T-helper 2 cell (primary cell): ENCODE measurements around the gene HSPA12A.

ENCODE experiments used
- DNase-seq, 5 experiments: peaks; one replicate each; pipeline versions ENCODE4 v3.0.0 to v3.0.0-alpha.2; 2012 to 2022

Gene HSPA12A

GRCh38 chr10:116743266-116744064 lies 1.1 kb upstream of the HSPA12A start:
- no peak for DNase-seq

- DNase-seq, result no peak
Measured at GRCh38 chr10:116741391-116742351, 695 bp downstream of the HSPA12A start.

DNA sequence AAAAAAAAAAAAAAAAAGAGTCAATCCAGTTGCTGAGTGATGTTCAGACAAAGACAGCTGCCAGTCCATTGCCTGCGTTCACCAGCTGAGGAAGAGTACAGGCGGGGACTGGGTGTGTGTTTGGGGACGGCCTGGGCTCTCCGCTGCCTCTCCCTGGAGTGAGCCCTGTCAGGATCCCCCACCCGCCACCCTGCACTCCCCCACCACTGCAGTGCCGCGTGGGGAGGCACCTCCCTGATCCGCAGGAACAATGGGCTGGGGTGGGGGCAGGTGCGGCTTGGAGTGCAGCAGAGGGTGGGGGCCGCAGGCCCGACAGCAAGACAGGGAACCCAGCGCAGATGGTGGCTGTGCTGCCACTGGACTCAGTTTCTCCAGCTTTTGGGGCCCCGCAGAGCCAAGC lies 1.4 kb downstream of the HSPA12A start:
- no peak for DNase-seq

GRCh38 chr10:116738339-116738738 lies 4.0 kb downstream of the HSPA12A start:
- no peak for DNase-seq

DNA sequence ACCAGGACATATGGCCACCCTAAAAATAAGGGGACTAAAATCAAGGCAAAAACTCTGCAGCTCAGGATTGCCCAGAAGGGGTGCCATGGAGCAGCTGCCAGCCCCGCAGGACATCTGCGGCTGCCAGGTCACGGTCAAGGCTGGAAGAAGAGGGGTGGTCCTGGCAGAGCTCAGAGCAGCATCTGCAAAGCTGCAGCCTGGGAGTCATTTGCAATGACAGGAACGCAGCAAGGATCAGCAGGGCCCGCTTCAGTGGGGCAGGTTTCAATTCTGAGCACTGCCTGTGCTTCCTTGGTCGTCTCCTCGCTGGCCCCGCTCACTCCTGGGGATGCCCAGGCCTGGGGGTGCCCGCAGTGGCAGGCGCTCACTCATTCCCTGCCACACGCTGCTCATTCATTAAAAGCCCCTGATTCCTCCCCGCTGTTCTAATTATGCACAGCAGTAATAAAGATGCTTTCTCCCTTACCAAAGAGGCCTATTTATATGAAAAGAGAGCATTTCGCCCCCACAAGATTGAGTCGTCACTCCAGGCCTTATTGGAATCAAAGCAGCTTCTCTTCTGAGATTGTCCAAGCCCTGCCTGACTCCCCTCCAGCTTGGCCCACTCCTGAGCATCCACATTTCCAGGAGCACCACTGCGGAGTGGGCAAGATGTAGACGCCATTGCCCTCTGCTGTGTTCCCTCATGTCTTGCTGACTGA lies 4.6 kb downstream of the HSPA12A start:
- DNase-seq, result no peak

DNA sequence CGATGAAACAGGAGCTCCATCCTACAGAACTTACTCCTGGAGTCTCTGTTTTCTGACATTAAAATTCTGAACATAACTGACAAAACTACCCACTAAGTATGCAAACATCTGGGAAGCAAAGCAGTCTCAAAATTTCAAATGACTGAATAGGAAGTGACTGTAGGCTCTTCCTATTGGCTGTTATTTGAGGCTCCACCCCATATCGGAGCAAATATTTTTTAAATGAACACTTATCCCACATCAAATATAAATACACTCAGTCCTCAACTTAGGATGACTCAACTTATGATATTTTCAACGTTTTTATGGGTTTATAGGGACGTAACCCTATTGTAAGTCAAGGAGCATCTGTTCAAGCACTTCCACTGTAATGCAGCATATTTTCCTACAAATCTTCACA lies 8.8 kb downstream of the HSPA12A start:
- no peak for DNase-seq

DNA sequence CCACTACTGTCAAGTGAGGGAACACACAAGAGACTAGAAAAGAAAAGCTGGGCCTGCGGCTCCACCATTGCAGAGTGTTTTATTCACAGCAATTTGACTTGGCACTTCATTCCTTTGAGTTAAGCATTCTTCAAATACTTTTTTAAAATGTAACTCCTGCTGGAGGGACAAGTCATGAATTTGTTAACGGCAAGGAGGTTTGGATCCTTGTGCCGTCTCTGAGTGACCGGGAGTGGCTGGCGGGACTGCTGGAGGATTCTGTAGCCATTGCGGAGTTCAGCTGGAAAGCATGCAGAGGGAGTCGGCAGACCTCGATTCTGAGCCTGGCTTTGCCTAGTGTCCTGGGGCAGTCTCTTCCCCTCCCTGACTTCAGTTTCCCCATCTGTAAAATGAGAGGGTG lies 9.8 kb downstream of the HSPA12A start:
- DNase-seq, result no peak

DNA sequence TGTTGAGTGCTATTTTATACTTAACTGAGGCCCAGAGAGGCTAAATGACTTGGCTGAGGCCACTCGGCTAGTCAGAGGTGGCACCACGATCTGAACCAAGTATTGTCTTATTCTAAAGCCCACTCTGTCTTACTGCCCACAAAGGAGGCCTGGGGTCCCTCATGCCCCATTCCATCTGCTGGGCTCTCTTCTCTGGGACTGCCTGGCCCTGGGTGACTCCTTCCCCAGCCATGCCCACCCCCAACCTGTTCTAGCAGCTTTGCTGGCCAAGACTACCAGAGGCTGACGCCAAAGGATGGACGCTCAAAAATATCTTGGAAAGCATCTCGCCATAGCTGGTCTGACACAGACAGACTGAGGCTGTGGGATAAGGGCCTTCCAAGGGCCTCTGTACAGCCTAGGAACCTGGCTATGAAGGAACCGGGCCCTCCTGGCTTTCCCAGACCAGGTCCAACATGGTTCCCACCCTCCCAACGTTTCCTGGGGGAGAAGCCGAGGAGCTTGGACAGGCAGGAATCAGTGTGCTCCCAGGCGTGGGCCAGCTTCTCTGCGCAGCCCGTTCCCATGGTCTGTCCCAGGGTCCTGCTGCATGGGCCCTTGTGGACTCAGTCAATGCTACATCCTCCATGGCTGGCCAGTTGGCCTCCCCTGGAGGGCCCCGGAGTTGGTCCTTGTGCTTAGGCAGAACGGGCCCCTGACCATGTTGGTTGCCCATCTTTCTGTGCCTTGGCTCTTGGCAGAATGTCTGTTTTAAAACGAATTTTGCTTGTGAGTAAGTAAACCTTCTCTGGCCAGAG lies 11.7 kb downstream of the HSPA12A start:
- no peak for DNase-seq

DNA sequence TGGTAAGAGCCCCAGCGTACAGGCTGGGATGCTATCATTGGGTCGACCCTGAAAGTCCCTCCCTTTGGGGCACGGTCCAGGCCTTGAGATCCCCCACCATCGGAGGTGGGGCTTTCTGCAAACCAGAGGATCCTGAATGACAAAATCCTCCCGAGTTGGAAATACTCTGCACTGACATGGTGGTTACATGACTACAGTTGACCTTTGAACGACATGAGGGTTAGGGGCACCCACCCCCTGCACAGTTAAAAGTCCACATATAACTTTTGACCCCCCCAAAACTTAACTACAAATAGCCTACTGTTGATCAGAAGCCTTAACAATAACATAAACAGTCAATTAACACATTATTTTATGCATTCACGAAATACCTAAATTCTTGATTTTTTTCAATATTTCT lies 13.1 kb downstream of the HSPA12A start:
- no peak for DNase-seq

DNA sequence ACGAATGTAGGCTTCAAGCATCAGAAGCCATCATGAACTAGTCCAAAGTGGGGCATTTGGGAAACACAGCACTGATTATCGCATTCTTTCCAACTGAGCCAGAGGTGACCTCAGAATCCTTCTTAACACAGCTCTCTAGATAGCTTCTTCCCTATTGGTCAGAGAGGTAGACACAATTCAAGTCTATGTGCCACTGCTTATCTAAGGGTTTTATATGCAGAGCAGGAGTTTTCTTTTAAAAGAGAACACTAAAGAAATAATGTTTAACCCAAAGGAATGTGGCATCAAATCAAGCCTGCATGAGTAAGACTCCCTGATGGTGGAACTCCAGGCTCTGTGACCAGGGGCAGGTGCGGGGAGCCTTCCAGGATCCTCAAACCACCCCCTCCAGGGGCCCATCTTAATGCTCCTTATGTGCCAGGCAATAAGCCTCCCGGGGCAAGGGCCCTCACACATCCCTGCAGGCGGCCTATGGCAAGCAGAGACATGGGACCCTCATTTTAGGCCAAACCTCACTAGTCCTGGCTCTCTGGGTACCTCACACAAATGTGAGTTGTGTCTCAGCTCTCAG lies 13.8 kb downstream of the HSPA12A start:
- no peak for DNase-seq

DNA sequence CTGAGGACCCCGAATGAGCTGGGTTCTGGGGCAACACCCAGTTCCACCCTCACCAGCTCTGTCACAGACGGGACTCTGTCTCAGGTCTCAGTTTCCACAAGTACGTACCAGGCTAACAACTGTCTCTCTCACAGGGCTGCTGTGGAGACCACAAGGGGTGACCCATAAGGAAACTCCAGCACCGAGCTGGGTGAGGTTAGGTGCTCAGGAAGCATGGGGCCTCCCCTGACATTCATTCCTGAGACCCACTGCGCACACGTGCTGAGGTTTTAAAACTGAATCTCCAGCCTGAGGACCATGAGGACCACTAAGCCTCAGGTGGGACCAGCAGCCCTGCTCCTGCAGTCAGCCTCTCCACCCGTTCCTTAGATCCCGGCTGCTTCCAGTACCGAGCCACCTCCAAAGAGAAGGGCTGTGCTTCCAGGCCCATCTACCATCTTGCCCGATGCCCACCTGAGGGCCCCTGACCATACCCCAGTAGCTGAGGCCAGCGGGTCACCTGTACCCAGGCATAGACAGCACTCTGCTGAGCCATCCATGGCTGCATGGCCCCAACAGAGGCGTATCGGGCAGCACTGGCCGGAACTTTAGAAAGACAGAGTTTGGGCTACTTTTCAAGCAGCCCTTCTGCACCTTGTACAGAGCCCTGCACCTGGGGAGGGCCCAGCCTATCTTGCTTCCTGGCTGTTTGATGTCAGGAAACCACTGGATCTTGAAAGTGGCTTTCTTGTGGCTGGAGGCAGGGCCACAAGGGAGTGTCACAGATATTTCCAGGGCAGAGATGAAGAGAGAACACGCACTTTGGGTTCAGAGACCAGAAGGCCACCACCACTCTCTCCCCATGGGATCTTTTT lies 18.7 kb downstream of the HSPA12A start:
- DNase-seq, result peak in 3 of 5 experiments; percentile 29 to 59 (median 46)

- DNase-seq, result no peak
Measured at GRCh38 chr10:116722736-116723427, 19.5 kb downstream of the HSPA12A start.

- DNase-seq, result no peak
Measured at GRCh38 chr10:116721547-116722392, 20.6 kb downstream of the HSPA12A start.

- no peak for DNase-seq
Measured at GRCh38 chr10:116720668-116721546, 21.5 kb downstream of the HSPA12A start.

- DNase-seq, result no peak
Measured at GRCh38 chr10:116720241-116720643, 22.1 kb downstream of the HSPA12A start.

- no peak for DNase-seq
Measured at GRCh38 chr10:116719804-116720203, 22.6 kb downstream of the HSPA12A start.

DNA sequence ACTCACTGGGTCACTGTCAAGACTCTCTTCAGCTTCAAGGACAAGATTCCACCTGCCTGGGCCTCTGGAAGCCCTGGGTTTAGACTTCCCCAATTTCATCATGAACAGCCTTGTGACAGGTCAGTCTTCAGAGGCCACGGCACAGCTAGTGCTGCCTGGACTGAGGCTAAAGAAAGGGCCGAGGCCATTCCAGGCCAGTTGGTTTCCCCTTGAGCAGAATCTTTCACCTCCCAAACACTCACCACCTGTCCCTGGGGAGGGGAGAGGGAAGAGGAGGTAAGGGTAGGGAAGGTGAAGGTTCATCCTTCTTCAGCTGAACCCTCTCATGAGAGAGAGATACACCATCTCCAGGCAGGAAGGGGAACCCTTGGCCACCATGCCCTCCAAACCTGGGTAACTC lies 24.3 kb downstream of the HSPA12A start:
- no peak for DNase-seq

DNA sequence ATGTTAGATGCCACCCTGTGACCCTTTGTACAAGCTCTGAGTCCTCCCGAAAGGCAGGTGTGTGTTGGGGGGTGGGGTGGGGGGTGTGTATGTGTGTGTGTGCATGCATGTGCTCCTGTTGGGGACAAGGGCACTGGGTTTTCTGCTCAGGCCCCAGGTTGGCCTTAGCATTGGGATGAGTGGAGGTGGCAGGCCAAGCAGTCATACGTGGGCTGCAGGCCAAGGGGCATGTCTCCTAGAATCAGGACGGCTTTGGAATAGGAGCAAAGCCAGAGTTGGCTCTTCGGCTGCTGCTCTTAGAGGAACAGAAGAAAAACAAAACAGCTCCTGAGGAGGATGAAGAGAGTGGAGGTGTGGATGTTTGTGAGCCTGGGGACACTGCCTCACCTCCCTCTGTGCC lies 26.0 kb downstream of the HSPA12A start:
- DNase-seq, result no peak
